MM.1S (cell line): ENCODE results near the gene PRKAG2.

Source experiments
- DNase-seq: peaks from one replicate; pipeline ENCODE4 v3.0.0-alpha.2; 2015
- H2AFZ ChIP-seq: fragments of 300-600 bp; sonication (generic); 2 replicates; pipeline ENCODE4 v1.6.0; 2016; ENCODE audit warnings: antibody characterized with exemption, low read length
- H3F3A ChIP-seq: fragments of 300-600 bp; sonication (generic); 2 replicates; pipeline ENCODE4 v1.6.1; 2016; ENCODE audit warnings: mild to moderate bottlenecking, antibody characterized with exemption, low read length, moderate library complexity, mixed read lengths; ENCODE audit not compliant: insufficient read depth
- H3K27ac ChIP-seq: fragments of 300-600 bp; sonication (generic); 2 replicates; pipeline ENCODE4 v1.5.1; 2016; ENCODE audit warnings: mild to moderate bottlenecking, low read length
- H3K27me3 ChIP-seq: fragments of 300-600 bp; sonication (generic); replicated peaks from 2 replicates; pipeline ENCODE4 v1.6.0; 2016; ENCODE audit warnings: low read length; ENCODE audit not compliant: insufficient read depth
- H3K36me3 ChIP-seq: fragments of 300-600 bp; sonication (generic); replicated peaks from 2 replicates; pipeline ENCODE4 v1.6.1; 2016; ENCODE audit warnings: mild to moderate bottlenecking, low read length, mixed read lengths; ENCODE audit not compliant: insufficient read depth
- H3K4me1 ChIP-seq: fragments of 300-600 bp; sonication (generic); 2 replicates; pipeline ENCODE4 v1.6.1; 2016; ENCODE audit warnings: low read length, mixed read lengths
- H3K4me2 ChIP-seq: fragments of 300-600 bp; sonication (generic); 2 replicates; pipeline ENCODE4 v1.6.0; 2016; ENCODE audit warnings: low read depth, low read length
- H3K4me3 ChIP-seq: fragments of 300-600 bp; sonication (generic); 2 replicates; pipeline ENCODE4 v1.5.1; 2016; ENCODE audit warnings: low read length, mixed read lengths
- H3K79me2 ChIP-seq: fragments of 300-600 bp; sonication (generic); 2 replicates; pipeline ENCODE4 v1.6.1; 2016; ENCODE audit warnings: mixed run types, low read length, mixed read lengths
- H3K9ac ChIP-seq: fragments of 300-600 bp; sonication (generic); 2 replicates; pipeline ENCODE4 v1.6.1; 2016; ENCODE audit warnings: low read length, mixed read lengths
- H3K9me2 ChIP-seq: fragments of 300-600 bp; sonication (generic); replicated peaks from 2 replicates; pipeline ENCODE4 v1.6.1; 2016; ENCODE audit warnings: mild to moderate bottlenecking, low read length, mixed read lengths; ENCODE audit not compliant: insufficient read depth
- H3K9me3 ChIP-seq: fragments of 300-600 bp; sonication (generic); replicated peaks from 2 replicates; pipeline ENCODE4 v1.6.1; 2016; ENCODE audit warnings: mild to moderate bottlenecking, low read length, mixed read lengths; ENCODE audit not compliant: insufficient read depth
- H4K20me1 ChIP-seq: fragments of 300-600 bp; sonication (generic); 2 replicates; pipeline ENCODE4 v1.6.1; 2016; ENCODE audit warnings: mild to moderate bottlenecking, low read length, moderate library complexity, mixed read lengths; ENCODE audit not compliant: insufficient read depth
- CTCF ChIP-seq: fragments of 300-600 bp; sonication (generic); IDR thresholded peaks from 2 replicates; pipeline ENCODE4 v1.5.1; 2016; ENCODE audit warnings: antibody characterized with exemption, low read length, mixed read lengths
- EZH2 ChIP-seq: fragments of 300-600 bp; sonication (generic); optimal IDR thresholded peaks from 2 replicates; pipeline ENCODE3; 2017; ENCODE audit warnings: low read depth, mild to moderate bottlenecking, antibody characterized with exemption, low read length, mixed read lengths
- EZH2phosphoT487 ChIP-seq: fragments of 300-600 bp; sonication (generic); IDR thresholded peaks from 2 replicates; pipeline ENCODE4 v1.6.1; 2018; ENCODE audit warnings: antibody characterized with exemption, low read length

The PRKAG2 gene

DNA sequence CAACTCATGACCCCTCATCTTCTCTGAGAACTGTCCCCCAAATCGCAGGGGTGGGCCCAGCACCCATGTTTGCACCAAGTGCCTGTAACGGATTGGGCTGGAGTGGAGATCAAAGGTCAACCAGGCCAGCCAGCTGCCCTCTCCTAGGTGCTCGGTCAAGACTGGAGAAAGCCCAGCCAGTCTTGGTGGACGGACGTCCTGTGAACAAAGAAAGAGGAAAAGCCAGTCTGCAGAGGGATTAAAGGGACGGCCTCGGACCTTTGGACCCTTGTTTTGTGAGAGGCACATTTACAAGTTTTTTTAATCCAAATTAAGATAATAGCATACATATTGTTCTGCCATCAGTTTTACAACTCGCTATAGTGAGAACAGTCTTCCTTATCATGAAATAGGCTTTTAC is 47.6 kb upstream of the PRKAG2 start:
- no peak for DNase-seq
- H4K20me1 ChIP-seq = no peaks in the 10 kb centered on the region
- no peak overlapping the region for H2AFZ ChIP-seq
- no peak overlapping the region for H3K9ac ChIP-seq
- no peaks in the 10 kb centered on the region for H3K36me3 ChIP-seq
- H3K27me3 ChIP-seq = peaks cover 21% of the 10 kb centered on the region; the same call in 1 of the 2 replicates
- no peak overlapping the region for H3K4me2 ChIP-seq
- H3K4me1 ChIP-seq = no peaks in the 10 kb centered on the region
- no peaks in the 10 kb centered on the region for H3K9me2 ChIP-seq
- no peaks in the 10 kb centered on the region for H3K9me3 ChIP-seq
- H3K4me3 ChIP-seq = no peak overlapping the region
- TF ChIP-seq EZH2 (no peak), EZH2phosphoT487 (no peak), CTCF (no peak)
- no peaks in the 10 kb centered on the region for H3K79me2 ChIP-seq
- no peak overlapping the region for H3K27ac ChIP-seq
- H3F3A ChIP-seq = no peaks in the 10 kb centered on the region

GRCh38 chr7:151924001-151924400 is 47.1 kb upstream of the PRKAG2 start:
- no peak overlapping the region for H3K4me2 ChIP-seq
- no peaks in the 10 kb centered on the region for H3K36me3 ChIP-seq
- H3K27ac ChIP-seq = no peak overlapping the region
- H3K4me3 ChIP-seq = no peak overlapping the region
- H3K27me3 ChIP-seq = peaks cover 21% of the 10 kb centered on the region; the same call in 1 of the 2 replicates
- TF ChIP-seq CTCF (no peak), EZH2phosphoT487 (no peak), EZH2 (no peak)
- H3K79me2 ChIP-seq = no peaks in the 10 kb centered on the region
- H4K20me1 ChIP-seq = no peaks in the 10 kb centered on the region
- no peaks in the 10 kb centered on the region for H3K9me2 ChIP-seq
- H3K9me3 ChIP-seq = no peaks in the 10 kb centered on the region
- H3K4me1 ChIP-seq = no peaks in the 10 kb centered on the region
- H3K9ac ChIP-seq = no peak overlapping the region
- no peaks in the 10 kb centered on the region for H3F3A ChIP-seq
- DNase-seq = no peak
- no peak overlapping the region for H2AFZ ChIP-seq

DNA sequence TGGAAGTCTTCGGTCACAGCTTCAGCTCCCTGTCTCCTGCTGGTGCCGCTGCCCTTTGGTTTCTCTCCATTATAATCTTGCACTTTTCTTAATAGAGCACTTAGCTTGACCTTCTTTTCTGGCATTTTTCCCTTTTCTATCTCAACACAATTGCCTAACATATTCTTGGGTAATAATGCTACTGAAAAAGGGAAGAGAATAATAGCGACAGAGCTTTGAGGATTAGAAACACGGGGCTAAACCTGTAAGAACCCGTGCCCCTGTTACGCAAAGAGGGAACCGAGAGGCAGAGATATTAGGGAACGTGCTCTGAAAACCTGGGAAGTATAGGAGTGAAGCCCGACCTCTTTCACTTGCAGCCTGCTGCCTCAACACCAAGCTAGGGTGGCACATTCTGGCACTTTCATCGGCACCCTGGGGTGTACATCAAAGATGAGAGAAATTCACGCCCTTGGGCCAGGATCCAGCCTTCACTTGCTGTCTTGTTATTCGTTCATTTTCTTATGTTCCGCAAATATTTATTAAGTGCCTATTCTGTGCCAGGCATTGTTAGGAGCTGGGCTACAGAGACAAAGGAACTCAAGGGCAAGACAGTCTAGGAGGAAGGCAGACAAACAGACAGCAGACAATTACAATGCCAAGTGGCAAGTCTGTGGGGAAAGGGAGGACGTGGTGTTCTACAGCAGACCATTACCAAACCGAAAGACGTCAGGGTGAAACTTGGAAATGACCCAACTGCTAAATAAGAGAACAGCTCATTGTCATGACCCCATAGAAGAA is 46.4 kb upstream of the PRKAG2 start:
- Histone ChIP-seq H2AFZ (no peak overlapping the region), H3K9me2 (no peaks in the 10 kb centered on the region), H3F3A (no peaks in the 10 kb centered on the region), H3K36me3 (no peaks in the 10 kb centered on the region), H3K4me3 (no peak overlapping the region), H3K27ac (no peak overlapping the region), H3K9me3 (no peaks in the 10 kb centered on the region), H3K9ac (no peak overlapping the region), H3K79me2 (no peaks in the 10 kb centered on the region), H3K4me2 (no peak overlapping the region), H3K4me1 (no peaks in the 10 kb centered on the region), H3K27me3 (peaks cover 24% of the 10 kb centered on the region; the same call in 1 of the 2 replicates), H4K20me1 (no peaks in the 10 kb centered on the region)
- no peak for DNase-seq
- TF ChIP-seq CTCF (no peak), EZH2 (no peak), EZH2phosphoT487 (no peak)
